GM19372 (cell line): ENCODE measurements around the gene ARHGAP1.

Experiments
- ATAC-seq: cut with Tn5 transposase; IDR thresholded peaks from one replicate; pipeline ENCODE4 v1.9.1; 2021; ENCODE audit warnings: mild to moderate bottlenecking, low read depth, moderate library complexity; ENCODE audit not compliant: unreplicated experiment

ARHGAP1 gene

DNA sequence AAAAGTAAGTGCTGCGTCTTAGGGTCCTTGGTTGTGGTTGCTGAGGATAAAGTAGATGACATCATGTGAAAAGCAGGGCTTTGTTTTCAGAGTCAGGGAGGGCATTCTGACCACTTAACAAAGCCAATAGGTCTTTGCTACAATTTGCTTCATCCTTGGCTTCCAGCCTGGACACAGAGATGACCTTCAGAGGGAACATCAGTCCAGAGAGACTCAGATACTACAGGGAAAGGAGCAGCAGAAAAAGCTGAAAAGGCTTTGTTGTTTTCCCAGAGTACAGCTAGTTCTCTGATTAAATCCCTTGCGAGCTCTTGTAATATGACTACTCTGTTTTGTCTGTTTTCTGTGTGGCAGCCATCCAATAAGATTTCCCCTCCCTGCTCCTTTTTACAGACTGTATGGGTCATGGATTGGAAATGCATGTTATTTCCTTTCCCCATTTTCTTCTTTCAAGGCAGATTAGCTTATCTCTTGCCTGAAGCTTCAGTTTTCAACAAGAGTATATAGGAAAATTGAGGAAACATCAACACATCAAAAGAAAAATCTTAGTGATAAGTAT is 51.2 kb downstream of the ARHGAP1 start:
- no peak for ATAC-seq

DNA sequence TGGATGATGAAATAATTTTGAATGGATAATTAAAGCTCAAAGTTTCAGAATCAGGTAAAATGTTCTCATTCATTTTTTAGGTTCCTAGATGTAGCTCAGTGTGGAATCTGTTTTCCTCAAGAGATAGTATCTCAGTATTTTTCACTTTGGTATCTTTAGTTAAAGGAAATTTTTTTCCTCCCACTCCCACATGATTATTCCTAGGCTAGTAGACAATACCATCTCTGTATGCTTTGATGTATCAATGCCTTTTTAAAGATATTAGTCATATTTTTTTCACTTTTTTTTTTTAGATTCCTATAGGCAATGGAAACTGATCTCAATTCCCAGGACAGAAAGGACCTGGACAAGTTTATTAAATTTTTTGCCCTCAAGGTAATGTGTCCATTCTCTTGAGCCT is 56.4 kb downstream of the ARHGAP1 start:
- ATAC-seq = no peak

DNA sequence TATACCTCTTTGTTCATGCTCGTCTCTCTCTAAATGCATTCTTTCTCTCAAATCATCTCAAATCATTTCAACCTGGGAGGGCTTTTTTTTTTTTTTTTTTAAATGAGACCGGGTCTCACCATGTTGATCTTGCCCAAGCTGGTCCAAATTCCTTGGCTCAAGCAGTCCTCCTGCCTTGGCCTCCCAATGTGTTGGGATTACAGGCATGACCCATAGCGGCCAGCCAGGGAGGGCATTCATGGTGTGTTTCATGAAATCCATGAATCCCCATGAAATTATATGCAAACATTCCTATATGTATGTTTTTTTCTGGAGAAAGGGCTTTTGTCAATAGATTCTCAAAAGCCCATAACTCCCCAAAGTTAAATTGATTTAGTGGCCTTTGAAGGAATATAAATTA is 56.9 kb downstream of the ARHGAP1 start:
- ATAC-seq = no peak

DNA sequence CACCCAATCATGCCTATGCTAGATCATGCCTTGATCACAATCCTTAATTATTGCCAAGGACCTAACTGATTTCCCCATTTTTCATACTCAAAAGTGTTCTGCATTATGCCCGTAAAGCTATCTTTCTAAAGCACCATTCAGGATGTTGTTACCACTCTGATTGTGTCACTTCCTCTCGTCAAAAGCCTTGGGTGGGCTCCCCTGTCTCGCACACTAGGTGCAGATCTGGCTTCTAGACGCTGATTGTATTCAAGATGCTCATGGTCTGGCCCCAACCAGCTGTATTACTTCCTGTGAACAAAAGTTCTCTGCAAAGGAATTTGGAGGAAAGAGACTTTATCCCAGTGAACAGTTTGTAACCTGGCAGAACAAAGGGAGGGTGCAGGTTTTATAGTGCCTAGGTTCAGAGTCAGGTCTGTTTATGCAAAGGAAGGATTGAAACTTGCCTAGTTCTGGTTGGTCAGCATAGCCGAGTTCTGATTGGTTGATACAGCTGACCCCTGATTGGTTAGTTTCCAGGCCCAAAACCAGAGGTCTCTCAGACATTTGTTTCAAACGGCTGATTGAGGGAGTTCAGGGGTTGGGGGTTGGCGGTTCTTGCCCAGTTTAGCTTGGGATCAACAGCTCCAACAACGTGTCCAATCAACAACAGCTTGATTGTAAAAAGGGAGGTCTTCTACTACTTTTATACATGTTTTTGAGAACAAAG is 57.6 kb downstream of the ARHGAP1 start:
- ATAC-seq = no peak

DNA sequence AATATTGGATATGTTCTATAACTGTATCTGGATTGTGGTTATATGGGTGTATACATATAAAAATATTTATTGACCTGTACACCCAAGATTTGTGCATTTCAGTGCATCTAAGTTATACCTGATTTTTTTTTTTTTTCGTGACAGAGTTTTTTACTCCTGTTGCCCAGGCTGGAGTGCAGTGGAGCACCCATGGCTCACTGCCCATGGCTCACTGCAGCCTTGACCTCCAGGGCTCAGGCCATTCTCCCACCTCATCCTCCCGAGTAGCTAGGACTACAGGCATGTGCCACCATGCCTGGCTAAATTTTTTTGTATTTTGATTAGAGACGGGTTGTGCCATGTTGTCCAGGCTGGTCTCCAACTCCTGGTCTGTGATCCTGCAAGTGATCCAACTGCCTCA is 58.8 kb downstream of the ARHGAP1 start:
- ATAC-seq = no peak

DNA sequence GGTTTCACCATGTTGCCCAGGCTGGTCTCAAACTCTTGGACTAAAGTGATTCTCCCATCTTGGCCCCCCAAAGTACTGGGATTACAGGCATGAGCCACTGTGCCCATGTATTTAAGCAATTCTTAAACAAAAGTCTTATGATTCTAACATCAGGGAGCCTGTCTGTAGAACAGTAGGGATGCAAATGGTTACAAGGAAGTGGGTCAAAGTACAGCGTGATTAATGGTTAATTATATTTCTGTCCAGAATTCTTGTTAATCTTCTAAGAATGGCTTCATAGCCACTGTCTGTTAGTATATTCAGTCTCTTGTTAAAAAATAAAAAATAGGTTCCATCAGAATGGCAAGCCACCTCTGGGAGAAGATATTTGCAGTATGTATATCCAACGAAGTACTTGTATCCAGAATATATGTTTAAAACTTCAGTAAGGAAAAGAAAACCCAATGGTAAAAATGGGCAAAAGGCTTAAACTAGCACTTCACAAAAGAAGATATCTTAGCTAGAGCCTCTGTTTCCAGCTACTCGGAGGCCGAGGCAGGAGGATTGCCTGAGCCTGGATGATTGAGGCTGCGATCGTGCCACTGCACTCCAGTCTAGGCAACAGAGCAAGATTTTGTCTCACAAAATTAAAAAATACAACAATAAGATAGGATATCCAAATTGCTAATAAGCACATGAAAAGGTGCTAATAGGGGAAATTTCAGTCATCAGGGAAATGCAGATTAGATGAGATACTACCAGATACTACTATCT is 60.2 kb downstream of the ARHGAP1 start:
- no peak for ATAC-seq

DNA sequence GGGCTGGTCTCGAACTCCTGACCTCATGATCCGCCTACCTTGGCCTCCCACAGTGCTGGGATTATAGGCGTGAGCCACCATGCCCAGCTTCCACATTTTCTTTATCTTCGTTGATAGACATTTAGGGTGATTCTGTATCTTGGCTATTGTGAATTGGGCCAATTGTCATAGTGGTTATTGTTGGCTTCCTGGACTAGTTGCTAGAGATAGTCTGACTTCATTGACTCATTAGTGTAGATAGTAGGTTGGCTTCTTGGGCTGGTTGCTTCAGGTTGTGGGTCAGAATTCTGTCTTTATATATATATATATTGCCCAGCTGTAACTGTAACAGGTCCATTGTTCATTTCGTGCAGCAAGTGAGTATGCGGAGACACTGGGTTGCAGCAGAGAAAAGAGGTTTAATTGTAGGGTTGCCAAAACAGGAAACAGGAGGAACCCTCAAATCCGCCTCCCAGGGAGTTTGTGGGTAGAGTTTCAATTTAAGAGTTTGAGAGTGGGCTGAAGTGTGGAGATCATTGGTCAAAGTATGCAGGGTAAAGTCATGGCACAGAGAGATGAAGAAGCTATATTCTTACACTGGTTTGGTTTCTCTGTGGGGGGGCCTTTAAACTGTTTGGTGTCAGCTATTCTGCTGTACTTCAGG is 61.1 kb downstream of the ARHGAP1 start:
- ATAC-seq = no peak

DNA sequence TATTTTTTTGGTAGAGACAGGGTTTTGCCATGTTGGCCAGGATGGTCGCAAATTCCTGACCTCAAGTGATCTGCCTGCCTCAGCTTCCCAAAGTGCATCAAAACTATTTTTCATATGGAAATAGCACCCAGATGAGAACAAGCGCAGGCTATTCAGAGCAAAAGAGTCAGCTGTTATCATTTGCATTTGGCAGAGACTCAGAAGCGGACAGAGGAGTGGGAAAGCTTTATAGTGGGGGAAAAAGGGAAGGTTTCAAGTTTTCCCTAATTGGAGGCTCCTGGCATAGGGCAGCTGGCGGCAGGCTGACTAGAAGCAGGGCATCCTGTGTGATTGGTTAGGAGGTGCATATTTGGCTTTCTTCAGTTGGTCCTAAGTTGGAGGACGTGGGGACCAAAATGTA is 62.9 kb downstream of the ARHGAP1 start:
- ATAC-seq = no peak

DNA sequence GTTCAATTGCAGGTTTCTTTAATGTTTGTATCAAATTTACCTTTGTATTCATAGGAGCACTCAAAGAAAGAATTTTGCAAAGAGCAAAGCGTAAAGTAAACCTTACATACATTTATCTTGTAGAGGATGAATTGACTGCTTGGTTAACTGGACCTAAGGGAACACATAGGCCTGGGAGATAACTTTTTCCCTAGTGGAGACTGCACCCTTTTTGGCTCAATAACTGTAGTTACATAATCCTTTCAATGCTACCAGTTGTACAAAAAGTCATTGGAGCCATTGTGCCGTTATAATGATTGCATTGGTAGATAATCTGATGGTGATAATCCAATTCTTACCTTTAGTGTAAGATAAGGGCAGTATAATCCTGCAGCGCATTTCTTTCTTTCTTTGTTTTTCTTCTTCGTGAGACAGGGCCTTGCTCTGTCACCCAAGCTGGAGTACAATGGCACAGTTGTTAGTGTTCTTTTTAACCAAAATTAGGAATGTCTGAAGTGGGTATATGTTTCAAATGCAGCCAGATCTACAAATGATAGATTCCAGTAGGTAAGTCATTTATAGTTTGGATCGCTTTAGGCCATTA is 64.8 kb downstream of the ARHGAP1 start:
- no peak for ATAC-seq

DNA sequence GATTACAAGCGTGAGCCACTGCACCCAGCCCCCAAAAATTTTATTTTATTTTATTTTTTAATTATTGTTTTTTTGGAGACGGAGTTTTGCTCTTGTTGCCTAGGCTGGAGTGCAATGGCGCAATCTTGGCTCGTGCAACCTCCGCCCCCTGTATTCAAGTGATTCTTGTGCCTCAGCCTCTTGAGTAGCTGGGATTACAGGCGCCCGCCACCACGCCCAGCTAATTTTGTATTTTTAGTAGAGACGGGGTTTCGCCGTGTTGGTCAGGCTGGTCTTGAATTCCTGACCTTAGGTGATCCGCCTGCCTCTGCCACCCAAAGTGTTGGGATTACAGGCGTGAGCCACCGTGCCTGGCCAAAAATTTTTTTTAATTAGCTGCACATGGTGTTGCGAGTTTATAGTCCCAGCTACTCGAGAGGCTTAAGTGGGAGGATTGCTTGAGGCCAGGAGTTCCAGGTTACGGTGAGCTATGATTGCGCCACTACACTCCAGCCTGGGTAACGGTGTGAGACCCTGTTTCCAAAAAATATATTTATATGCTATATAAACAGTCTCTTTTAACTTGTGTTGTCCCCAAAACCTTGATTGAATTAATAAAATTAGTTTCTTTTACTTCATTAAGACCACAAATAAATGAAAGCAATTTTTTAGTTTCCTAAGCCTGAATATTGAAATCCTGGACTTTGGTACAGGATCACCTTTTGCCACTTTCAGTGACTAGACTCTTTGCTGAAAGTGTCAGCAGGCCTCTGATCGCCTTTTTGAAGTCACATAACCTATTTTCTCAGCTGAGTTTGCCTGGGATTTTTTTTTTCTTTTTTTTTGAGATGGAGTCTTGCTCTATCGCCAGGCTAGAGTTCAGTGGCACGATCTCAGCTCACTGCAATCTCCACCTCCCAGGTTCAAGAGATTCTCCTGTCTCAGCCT is 66.9 kb downstream of the ARHGAP1 start:
- no peak for ATAC-seq

DNA sequence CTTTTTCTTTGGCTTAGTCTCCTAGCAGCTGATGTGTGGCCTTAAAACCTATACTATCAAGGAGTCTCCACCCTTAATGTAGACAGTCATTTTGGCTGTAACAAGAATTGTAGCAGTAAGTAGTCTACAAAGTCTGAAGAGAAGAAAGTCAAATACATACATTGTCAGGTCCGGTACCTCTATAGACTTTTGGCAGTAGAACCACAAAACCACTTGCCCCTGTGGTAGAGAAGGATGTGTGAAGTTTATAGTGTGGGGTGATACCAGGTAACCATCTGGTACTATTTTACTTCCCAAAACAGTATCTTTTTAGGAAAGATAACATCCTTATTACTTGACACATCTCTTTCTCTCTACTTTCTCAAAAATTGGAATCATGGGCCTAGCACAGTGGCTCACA is 67.9 kb downstream of the ARHGAP1 start:
- no peak for ATAC-seq

DNA sequence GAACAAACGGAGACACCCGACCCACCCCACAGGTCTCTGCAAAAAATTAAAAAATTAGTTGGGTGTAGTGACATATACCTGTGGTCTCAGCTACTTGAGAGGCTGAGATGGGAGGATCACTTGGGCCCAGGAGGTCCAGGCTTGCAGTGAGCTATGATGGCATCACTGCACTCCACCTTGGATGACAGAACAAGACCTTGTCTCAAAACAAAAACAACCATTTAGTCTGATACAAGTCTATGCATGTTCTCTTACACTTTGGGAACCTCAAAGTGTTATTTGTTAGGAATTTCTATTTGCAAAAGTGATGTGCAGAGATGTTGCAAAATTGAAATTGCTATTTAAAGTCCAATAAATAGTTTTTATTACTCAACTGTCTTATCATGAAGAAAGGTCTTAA is 68.7 kb downstream of the ARHGAP1 start:
- ATAC-seq = no peak

DNA sequence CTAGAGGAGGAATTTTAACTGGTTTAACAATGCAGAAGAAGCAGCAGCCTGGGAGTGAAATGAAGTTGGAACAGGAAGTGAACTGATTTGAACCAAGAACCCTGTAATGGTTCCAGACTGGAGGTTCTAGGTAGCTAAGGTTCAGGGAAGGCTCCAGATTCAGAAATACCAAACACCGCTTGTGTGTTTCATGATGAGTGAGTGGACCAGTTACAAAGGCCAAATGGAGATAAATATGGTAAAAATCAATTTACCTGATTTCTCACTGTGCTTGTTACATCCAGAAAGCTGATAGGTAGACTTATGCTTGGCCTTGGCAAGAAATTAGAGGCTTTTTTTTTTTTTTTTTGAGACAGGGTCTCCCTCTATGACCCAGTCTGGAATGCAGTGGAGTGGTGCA is 70.2 kb downstream of the ARHGAP1 start:
- ATAC-seq = no peak

DNA sequence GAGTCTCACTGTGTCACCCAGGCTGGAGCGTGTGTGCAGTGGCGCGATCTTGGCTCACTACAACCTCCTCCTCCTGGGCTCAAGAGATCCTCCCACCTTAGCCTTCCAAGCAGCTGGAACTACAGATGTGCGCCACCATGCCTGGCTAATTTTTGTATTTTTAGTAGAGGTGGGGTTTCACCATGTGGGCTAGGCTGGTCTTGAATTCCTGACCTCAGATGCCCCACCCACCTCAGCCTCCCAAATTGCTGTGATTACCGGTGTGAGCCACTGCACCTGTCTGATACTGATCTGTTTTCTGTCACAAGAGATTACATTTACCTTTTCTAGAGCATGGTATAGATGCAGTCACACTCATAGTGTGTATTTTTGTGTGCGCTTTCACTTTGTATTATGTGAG is 71.5 kb downstream of the ARHGAP1 start:
- no peak for ATAC-seq
